HG02798 (cell line): ENCODE results near the gene TPM1.

ENCODE experiments used
- ATAC-seq: cut with Tn5 transposase; IDR thresholded peaks from one replicate; pipeline ENCODE4 v1.9.1; 2021; ENCODE audit warnings: mild to moderate bottlenecking; ENCODE audit not compliant: unreplicated experiment, poor library complexity

TPM1 gene

DNA sequence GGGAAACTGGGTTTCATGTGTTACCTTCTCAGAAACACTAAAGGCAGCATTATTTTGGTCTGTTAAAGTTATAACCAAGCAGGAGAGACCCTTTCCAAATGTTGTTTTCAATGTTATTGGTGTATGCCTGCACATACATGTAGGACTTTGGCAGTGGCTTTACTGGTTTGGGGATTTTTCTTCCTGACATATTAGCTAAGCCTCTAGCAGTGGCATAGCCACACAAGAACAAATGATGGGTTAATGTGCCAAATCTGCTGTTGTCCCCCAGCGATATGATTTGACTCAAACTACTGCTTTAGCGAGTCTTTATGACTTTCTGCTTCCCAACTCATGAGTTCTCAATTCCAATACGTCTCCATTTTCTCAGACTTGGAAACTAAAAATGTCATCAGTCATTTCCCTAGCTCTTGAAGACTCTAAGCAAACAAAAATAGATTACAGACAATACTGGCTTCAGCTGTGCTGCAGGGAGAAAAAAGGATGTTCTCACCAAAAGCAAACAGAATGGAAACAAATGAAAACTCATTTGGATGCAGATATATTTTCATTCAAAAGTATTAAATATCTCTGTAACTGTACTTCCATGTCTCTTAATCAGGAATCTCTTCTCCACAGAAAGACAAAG lies 29.6 kb downstream of the TPM1 start:
- no peak for ATAC-seq

GRCh38 chr15:63072809-63073277 lies 30.3 kb downstream of the TPM1 start:
- no peak for ATAC-seq

- ATAC-seq = no peak
Measured at GRCh38 chr15:63073497-63074172, 31.1 kb downstream of the TPM1 start.

DNA sequence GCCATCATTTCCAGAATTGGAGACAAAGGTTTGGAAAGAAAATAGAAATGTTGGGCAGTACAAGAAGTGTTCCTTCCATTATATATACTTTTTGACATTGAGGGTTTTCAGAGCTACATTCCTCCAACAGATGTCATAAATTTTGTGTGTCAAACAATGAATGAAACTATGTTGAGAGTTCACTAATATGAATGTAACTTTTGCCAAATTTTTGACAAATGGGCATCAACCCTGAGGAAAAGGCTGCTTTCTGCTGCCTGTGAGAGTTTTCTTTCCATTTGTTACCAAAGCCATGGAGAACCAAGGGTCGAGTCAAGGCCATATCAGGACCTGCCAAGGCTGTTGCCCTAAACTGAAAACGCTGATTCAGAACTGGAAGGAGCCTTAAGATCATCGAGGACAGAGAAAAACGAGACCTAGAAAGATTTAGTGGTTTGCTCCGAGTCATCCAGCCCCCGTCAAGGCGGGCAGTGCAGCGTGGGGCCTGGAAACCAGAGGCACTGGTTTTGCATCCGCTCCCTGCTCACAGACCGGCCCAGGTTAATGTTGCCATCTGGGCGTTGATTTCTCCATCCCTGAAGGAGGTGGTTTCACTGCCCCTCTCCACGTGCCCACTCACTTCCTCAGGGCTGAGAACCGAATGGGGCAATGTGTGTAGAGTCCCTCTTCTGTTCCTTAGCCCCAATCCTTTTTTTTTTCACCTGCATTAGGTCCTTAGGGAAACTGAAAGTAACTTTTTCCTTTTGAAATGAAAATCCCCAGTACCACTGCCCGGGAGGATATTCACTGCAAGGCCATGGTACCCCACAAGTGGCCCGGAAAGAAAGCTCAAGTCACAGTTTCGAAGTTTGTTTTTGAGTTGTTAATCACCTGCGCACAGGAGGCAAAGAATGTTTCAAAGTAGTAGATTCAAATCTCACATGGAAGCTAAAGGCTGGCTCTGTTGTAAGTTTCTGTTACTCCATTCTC lies 32.8 kb downstream of the TPM1 start:
- no peak for ATAC-seq

DNA sequence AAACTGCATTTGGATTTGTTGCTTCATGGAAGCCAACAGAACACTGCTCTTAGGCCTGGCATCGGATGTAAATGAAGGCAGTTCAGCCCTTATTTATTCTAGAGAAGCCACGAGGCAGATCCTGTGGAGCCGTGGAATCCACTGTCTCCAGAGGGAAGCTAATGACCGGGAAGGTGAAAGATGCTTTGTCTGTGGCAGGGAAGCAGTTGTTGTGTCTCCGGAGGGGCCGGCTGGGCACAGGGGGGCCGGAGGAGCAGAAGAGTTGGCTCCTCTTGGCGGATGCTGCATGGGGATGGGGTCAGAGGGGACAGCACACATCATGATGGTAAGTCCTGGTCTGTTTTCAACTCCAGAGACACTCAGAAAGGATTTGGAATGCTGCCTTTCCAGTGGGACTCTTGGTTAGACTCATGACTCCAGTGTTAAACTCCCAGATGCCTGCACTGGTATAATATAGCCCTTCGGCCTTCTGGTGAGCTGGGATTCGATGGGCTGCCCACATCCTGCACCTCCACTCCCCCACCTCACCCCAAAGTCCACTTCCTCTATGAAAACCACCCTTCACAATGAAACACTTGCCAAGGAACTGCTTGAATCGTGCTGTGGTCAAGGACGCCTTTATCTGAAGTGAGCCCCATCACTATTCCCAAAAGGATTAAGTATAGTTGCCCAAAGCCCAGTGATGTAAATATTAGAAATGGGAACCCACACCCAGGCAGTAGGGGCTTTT lies 33.6 kb downstream of the TPM1 start:
- no peak for ATAC-seq

DNA sequence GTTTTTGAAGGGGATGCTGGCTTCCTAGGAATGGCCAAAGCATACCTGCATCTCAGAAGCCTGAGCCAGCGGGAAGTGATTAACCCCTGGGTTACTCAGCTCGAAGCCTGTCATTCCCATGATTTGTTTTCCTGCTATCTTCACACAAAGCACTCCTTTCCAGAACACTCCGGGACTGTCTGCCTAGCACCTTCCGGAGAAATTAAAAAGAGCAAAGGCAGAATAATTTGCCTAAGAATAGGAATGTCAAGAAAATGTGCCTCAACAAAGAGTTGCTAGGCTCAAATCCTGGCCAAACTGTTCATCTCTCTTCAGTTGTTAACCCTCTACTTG lies 34.1 kb downstream of the TPM1 start:
- no peak for ATAC-seq

- ATAC-seq = no peak
Measured at GRCh38 chr15:63077952-63078351, 35.4 kb downstream of the TPM1 start.

- ATAC-seq = no peak
Measured at GRCh38 chr15:63079947-63080626, 37.5 kb downstream of the TPM1 start.

- ATAC-seq = no peak
Measured at GRCh38 chr15:63080634-63081250, 38.2 kb downstream of the TPM1 start.

DNA sequence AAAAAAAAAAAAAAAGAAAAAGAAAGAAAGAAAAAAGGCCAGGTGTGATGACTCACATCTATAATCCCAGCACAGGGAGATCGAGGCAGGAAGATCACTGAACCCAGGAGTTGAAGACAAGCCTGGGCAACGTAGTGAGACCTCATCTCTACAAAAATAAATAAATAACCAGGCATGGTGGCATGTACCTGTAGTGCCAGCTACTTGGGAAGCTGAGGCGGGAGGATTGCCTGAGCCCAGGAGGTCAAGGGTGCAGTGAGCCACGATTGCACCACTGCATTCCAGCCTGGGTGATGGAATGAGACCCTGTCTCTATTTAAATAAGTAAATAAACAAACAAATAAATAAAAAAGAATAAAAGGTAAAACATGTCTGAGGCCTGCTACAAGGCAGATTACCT lies 39.8 kb downstream of the TPM1 start:
- no peak for ATAC-seq

GRCh38 chr15:63083044-63083443 lies 40.5 kb downstream of the TPM1 start:
- ATAC-seq = no peak

DNA sequence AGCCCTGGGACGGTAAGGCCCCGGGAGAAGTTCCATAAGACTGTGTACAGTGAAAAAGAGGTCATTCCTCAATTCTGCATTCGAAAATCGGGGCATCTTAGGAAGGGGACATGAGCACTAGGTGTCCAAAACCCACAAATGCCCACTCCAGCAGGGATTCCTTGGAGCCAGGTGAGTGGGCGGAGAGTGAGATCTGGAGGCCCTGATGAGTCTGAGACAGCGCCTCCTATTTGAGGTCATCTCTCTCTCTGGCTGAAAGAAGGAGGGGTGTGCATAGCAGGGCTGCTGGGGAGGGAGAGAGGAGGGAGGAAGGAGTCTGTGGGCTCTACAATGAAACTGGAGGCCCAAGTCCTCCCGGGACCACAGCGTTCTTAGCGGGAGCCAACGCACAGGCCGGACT lies 41.0 kb downstream of the TPM1 start:
- ATAC-seq = no peak

GRCh38 chr15:63084806-63085205 lies 42.3 kb downstream of the TPM1 start:
- no peak for ATAC-seq

- no peak for ATAC-seq
Measured at GRCh38 chr15:63085289-63085688, 42.7 kb downstream of the TPM1 start.

GRCh38 chr15:63086271-63086670 lies 43.7 kb downstream of the TPM1 start:
- ATAC-seq = no peak

GRCh38 chr15:63086947-63087346 lies 44.4 kb downstream of the TPM1 start:
- no peak for ATAC-seq

- ATAC-seq = no peak
Measured at GRCh38 chr15:63088533-63089245, 46.1 kb downstream of the TPM1 start.

DNA sequence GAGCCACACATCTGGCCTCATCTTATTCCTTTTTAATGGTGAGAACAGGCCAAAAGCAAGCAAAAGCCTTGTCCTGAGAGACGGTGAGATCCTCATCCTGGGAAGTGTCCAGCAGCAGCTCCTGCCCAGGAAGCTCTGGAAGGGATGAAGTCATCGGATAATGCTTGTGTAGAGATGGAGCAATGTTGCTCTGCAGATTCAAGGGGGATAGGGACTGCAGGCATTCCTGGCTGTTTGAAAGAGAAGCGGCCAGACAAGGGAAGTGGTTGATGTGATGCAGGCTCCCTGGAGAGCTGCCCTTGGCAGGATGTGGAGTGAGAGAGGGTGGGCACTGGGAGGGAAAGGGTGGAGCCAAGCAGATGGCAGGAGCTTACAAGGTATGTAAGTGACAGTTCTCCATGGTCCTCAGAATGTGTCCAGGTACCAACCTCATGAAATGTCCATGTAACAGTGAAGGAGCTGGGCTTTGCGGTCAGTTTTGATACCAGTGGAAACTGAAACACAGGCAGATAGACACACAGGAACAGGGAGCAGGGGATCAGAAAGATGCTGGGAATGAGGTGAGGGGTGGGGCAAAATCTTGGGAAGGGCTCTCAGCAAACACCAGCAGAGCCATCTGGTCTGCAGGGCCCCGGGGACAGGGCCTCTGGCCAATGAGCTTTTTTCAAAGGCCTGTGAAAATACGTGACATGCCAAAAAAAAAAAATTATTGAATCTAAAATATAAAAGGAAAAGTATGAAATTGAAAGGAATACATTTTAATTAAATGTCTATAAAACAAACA lies 46.9 kb downstream of the TPM1 start:
- no peak for ATAC-seq
